ENCODE measurements around the gene SKOR1. TPM values are rescaled to one million over a fixed set of nuclear protein-coding genes. Genes with fewer than 3 reads are reported as not detected.
A peak's percentile ranks its signal among the peaks of the same experiment; 100 is the strongest.

SKOR1 gene
- total RNA-seq, 1 experiment from 2014 or later, result 0.81 TPM

GRCh38 chr15:67859331-67859946, 34.1 kb downstream of the SKOR1 start:
- peak overlapping the region; percentile 47 for H3K4me2 ChIP-seq (ENCODE audit: low read length)
- RAD21 ChIA-PET (ENCODE audit: low non-redundant PET in 1 of 2, low total read pairs in 2 of 2, uncharacterized antibody in 2 of 2, unreplicated experiment in 2 of 2), result no interaction called here
- H3K4me3 ChIP-seq (replicated peaks in 1 of 2; ENCODE audit: low read depth in 1 of 2, low read length in 2 of 2), result no peak overlapping the region
- CTCF ChIA-PET, result no interaction called here
- no peaks in the 10 kb centered on the region for H3K9me3 ChIP-seq (ENCODE audit: control insufficient read depth in 1 of 2, insufficient read depth in 1 of 2, low read depth in 1 of 2, low read length in 2 of 2)
- no TSS peak for BruUV-seq (replicated peaks)
- H3K36me3 ChIP-seq (ENCODE audit: control insufficient read depth in 1 of 2, insufficient read depth in 2 of 2, low read length in 2 of 2), result no peaks in the 10 kb centered on the region
- TF ChIP-seq REST (IDR thresholded peaks at IDR 0.05; ENCODE audit: low read depth) (no peak), YY1 (IDR thresholded peaks at IDR 0.05; ENCODE audit: extremely low read depth, insufficient replicate concordance, low read depth, low read length) (no peak), RAD21 (IDR thresholded peaks at IDR 0.05; ENCODE audit: low read depth) (no peak), SP1 (IDR thresholded peaks at IDR 0.05; ENCODE audit: low read depth) (no peak), SRF (IDR thresholded peaks at IDR 0.05; ENCODE audit: low read depth) (no peak), TCF7L2 (IDR thresholded peaks at IDR 0.05; ENCODE audit: borderline replicate concordance, extremely low read depth, insufficient read depth, insufficient read length) (no peak), POLR2A (IDR thresholded peaks at IDR 0.05; ENCODE audit: borderline replicate concordance, extremely low read depth, insufficient read depth, insufficient read length) (no peak), ZFX (IDR thresholded peaks at IDR 0.05) (no peak)
- H3K9ac ChIP-seq (ENCODE audit: low read length), result no peak overlapping the region
- H3K4me1 ChIP-seq (ENCODE audit: control insufficient read depth in 1 of 2, insufficient read depth in 2 of 2, low read length in 2 of 2), result peaks cover 6 to 32% of the 10 kb centered on the region in 2 experiments
- H3K27ac ChIP-seq (ENCODE audit: low read depth, low read length), result no peak overlapping the region
- H3K9me2 ChIP-seq (ENCODE audit: insufficient read depth), result no peaks in the 10 kb centered on the region
- intact Hi-C loops (cut with micrococcal nuclease), result no loop called here
- H3K79me2 ChIP-seq (ENCODE audit: insufficient read depth, low read length), result no peaks in the 10 kb centered on the region
- no peaks in the 10 kb centered on the region for H3K27me3 ChIP-seq (ENCODE audit: insufficient read depth, low read length)
- no peak for DNase-seq (ENCODE audit: low read depth, low spot score)
- no peak for ATAC-seq
- H4K20me1 ChIP-seq (ENCODE audit: insufficient read depth), result no peaks in the 10 kb centered on the region
- no peak overlapping the region for H2AFZ ChIP-seq (ENCODE audit: low read depth, low read length, poor library complexity, severe bottlenecking)
- POLR2A ChIA-PET, result no interaction called here

Data from HCT116 (cell line).